GM19372 (cell line): ENCODE results near the gene ZNF853.

ENCODE experiments used
- ATAC-seq: cut with Tn5 transposase; IDR thresholded peaks from one replicate; pipeline ENCODE4 v1.9.1; 2021; ENCODE audit warnings: mild to moderate bottlenecking, low read depth, moderate library complexity; ENCODE audit not compliant: unreplicated experiment

The ZNF853 gene

DNA sequence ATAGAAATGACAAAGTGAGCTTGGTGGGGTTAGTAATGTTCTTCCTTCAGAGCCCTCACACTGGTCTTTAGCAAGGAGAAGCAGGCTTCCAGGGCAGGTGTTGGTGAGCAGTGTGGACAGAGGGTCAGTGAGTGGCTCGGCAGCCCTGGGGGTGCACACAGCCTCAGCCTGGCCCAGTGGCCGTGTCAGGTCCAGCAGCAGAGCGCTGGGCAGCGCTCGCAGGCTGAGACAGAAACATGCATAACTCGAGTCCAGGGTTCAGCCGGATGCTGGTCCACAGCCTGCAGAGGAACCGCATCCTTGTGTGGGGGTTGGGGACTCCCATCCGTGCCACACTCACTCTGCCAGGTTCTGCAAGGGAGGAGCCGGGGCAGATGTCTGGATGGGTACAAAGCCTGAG is 11.0 kb upstream of the ZNF853 start:
- ATAC-seq = no peak

DNA sequence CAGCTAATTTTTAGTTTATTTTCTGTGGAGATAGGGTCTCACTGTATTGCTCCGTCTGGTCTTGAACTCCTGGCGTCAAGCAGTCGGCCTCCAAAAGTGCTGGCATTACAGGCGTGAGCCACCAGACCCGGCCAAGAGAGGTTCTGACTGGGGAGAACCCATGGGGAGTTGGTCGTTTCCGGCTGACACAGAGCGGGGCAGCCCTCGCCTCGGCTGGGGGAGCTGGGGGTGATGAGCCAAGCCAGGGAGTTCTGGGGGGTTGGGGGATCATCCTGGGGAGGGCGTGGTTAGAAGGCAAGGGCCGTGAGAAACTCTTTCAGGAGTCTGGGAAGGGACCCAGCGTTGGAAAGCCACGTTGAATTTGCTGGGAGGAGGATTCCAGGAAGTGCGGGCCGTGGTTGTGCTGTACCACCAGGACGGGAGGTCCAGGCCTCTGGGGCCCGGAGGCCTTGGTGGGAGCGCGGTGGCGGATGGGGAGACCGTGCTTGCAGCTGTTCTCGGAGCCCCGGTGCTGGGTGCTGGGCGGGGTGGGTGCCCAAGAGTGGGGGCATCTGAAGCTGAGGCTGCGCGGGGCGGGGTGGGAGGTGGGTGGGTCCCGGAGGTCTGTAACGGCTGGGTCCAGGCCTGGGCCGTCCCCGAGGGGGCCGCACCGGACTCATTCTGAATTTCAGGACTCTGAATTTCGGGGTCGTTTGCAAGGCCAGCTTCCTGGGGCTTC is 8.4 kb upstream of the ZNF853 start:
- no peak for ATAC-seq

DNA sequence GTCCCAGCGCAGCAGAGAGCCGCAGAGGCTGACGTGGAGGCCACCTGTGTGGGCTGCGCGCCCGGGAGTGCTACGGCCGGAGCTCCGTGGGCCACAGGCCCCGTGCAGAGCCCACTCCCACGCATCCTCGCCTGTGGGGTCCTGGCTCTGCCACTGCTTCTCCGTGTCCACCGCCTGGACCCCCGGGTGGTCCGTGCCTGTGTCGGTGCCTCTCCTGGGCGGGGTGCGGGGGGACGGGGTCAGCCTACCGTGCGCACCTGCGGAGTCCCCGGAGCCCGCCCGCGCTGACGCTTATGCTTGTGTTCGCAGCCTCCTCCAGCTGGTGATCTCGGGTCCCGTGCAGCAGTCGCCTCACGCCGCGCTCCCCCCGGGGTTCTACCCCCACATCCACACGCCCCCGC is 7.8 kb upstream of the ZNF853 start:
- ATAC-seq = no peak

DNA sequence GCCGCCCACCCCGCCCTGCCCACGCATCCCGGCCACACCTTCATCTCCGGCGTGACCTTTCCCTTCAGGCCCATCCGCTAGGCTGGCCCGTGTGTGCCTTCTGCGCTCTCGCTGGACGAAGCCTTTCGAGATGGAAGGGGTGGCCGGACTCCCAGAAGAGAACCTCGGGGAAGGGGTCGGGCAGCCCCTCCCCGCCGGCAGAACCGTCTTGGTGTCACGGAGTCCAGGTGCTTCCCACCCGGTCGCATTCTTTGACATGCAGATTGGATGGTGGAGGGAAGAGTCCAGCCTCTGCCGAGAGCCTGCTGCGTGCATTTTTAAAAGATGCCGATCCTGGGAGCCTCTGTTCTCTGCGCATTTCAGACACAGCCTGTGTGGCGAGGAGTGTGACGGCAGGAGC is 7.3 kb upstream of the ZNF853 start:
- no peak for ATAC-seq

DNA sequence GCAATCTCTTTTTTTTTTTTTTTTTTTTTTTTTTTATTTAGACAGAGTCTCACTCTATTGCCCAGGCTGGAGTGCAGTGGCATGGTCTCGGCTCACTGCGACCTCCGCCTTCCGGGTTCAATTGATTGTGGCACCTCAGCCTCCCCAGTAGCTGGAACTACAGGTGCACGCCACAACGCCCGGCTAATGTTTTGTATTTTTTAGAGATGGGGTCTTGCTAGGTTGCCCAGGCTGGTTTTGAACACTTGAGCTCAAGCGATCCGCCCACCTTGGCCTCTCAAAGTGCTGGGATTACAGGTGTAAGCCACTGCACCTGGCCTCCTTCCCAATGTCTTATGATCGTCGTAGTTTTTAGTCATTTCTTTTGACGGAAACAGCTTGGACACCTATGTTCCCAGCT is 6.6 kb upstream of the ZNF853 start:
- ATAC-seq = no peak

DNA sequence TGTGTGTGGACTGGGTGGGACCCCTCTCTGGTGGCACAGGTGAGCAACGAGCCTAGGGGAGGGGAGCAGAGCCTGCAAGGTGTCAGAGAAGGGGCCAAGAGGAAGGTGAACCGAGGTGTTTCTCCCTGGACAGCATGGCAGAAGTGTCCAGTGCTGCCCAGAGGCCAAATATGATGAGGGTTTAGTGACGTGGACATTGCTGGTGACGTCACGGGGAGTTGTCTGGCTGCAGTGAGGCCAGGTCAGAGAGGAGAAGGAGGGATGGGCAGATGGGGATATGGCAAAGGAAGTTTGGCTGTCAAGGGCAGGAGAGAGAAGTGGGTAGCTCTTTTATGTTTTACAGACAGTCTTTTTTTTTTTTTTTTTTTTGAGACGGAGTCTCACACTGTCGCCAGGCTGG is 2.6 kb upstream of the ZNF853 start:
- ATAC-seq = no peak

DNA sequence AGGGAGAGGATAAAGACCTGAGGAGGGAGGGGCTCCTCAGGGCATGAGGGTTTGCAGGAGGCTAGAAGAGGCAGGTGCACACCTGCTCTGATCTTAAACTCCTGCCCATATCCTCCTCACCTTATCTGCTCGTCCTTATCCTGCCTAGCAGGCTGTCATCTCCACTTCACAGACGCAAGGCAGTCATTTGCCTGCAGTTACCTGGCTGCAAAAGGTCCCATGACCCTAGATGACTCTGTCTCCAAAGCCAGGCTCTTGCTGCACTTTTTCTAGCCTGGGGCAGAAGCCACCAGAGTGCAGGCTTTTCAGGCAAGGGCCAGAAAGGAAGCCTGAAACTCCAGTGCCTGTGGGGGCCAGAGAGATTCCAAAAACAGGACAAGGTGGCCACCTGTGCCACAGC is 1.7 kb upstream of the ZNF853 start:
- ATAC-seq = no peak

DNA sequence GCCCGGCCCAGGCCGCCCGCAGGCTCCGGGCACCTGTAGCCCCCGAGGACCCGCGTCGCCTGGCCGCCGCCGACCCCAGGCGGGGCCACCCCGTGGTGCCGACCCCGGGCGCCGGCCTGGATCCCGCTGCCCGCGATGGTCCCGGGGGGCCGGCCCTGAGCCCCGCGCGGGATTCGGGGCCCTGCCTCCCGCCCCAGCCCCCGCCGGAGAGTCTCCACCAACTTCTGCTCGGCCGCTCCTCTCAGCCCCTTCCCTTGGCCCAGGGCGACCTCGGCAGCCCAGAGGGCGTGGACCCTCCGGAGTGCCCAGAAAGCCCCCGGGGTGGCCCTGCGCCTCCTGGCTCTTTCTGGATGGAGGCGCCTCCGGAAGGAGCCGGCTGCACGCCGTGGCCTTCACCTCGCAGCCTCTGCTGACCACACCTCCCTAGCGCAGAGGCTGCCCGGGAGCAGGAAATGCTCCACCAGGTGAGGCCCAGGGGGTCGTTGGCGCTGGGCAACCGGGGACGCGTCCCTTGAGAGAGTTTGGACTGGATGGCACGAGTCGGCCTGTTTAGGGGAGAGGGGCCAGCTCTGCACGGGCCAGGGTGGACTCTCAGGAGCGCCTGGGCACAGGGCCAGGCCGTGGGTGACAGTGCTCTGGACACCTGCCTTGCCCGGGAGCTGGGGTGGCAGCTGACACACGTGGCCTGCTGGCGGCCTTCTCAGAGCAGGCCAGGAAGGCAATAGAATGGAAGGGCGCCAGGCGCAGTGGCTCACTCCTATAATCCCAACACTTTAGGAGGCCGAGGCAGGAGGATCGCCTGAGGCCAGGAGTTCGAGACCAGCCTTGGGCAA is 529 bp downstream of the ZNF853 start:
- ATAC-seq = no peak

DNA sequence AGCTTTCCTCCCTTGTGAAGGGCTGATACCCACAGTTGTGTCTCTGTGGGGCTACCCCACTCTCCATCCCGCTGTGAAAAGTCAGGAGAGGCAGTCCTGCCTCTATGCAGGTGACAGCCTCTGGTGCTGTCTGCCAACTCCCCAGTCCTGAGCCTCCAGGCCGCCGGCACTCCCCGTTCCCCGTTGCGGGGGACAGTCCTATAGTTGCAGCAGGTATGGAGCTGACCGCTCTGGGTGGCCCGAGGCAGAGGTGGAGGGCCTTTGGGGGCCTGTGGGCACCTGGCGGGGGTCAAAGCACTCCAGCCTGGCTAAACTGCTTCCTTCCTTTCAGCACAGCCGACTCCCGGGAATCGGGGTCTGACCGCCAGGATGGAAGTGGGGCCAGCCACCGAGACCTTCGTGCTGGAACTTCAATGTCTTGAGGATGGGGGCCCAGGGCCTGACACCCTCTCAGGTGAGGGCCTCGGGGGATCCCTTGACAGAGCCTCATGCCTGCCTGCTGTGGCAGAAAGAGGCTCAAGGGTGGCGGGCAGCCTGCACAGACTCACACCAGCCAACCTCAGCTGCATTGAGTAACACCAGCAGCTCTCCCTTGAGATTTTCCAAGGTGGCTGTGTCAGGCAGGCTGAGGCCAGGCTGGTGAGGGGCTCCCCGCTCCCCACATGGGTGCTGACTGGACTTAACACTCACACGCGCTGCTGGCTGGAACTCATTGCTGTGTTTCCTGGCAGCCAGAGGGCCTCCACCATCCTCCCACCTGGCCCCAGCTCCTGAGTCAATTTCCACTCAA is 1.6 kb downstream of the ZNF853 start:
- no peak for ATAC-seq

DNA sequence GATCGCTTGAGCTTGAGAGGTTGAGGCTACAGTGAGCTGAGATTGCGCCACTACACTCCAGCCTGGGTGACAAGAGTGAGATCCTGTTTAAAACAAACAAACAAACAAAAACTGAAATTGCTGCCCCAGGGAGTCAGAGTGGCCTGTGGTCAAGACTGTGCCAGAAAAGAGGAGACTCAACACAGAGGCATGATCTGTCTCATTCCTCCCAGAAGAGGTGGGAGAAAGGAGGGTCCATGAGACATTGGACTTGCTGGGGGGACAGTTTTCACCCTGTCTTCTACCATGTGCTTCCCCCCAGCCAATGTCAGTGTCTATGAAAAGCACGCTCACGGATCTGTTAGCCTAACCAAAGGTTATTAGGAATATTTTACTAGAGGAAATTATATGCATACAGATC is 3.2 kb downstream of the ZNF853 start:
- no peak for ATAC-seq

DNA sequence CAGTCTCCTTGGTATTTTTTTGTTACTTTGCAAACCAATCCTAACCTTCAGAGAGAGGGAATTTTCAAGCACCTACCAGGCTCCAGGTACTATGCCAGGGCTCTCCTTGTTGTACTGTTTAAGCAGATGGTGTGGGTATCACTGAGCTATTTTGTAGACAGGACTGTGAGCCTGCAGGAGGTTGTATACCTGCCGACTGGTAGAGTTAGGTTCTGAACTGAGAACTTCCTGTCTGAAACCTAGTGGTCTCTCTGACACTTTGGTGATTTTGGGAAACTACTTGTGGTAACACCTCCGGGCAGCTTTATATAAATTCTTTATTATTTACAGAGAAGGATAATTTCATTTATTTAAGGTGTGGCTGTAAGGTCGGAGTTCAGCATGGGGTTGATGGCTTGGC is 4.6 kb downstream of the ZNF853 start:
- no peak for ATAC-seq

DNA sequence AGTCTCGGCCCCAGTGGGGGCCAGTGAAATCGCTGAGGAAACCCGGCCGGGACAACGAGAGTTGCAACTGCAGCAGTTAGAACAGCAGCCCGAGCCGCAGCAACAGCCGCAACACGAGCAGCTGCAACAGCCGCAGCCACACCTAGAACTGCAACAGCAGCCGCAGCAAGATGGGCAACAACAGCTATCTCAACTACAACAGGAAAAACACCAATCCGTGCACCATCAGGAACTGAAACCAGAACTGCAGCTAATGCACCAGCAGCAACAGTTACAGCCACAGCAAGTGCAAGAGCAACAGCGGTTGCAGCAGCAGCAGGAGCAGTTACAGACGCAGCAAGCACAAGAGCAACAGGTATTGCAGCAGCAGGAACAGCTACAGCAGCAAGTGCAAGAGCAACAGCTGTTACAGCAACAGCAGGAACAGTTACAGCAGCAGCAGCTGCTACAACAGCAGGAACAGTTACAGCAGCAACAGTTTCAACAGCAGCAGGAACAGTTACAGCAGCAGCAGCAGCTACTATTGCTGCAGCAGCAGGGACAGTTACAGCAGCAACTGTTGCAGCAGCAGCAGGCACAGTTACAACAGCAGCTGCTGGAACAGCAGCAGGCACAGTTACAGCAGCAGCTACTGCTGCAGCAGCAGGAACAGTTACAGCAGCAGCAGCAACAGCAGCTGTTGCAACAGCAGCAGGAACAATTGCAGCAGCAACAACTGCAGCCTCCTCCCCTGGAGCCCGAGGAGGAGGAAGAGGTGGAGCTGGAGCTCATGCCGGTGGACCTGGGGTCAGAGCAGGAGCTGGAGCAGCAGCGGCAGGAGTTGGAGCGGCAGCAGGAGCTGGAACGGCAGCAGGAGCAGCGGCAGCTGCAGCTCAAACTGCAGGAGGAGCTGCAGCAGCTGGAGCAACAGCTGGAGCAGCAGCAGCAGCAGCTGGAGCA is 6.1 kb downstream of the ZNF853 start:
- no peak for ATAC-seq

DNA sequence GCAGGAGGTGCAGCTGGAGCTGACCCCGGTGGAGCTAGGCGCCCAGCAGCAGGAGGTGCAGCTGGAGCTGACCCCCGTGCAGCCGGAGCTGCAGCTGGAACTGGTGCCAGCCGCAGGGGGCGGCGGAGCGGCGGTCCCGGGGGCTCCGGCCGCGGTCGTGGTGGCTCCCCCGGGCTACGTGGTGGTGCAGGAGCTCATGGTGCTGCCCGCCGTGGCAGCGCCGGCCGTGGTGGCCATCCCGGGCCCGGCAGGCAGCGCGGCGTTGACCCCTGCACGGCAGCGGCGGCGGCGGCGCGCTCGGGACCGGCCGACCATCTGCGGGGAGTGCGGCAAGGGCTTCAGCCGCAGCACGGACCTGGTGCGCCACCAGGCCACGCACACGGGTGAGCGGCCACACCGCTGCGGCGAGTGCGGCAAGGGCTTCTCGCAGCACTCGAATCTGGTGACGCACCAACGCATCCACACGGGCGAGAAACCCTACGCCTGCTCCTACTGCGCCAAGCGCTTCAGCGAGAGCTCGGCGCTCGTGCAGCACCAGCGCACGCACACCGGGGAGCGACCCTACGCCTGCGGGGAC is 6.8 kb downstream of the ZNF853 start:
- ATAC-seq = no peak

DNA sequence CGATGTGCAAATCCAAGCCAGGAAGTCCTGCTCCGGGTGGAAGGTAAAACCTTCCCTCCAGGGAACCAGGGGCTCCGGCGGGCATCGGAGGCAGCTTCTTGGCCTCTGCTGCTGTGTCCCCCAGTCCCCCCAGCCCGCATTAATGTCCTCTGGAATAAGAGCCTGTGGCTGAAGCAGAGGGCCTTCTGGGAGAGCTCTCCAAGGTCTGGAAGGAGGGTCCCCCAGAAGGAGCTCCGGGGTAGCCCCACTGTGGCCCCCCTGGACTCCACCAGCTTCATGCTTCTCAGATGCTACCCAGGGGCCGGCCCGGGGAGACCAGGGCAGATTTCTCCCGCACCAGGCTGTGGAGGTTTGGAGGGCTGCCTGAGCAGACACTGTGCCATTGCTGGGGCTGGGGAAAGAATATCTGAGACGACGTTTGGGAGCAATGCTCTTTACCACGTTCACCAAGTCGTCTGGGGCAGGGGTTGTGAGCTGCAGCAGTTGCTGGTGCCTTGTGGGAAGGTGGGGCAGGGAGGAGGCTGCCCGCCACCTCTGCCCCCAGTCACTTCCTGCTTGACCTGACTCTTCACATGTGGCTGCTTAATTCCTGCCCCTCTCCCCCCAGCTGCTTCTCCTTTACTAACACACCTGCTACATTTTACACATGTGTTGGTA is 8.3 kb downstream of the ZNF853 start:
- no peak for ATAC-seq

DNA sequence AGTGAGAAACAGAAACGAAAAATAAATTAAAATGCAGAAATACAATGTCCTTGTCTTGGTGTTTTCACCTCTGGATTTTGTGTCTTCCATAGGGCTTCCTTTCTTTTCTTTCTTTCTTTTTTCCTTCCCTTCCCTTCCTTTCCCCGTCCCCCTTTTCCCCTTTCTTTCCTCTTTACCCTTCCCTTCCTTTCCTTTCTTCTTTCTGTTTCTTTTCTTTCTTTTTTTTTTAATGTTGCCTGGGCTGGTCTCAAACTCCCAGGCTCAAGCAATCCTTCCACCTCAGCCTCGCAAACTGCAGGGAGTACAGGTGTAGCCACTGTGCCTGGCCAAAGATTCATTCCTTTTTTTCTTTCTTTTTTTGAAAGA is 8.8 kb downstream of the ZNF853 start:
- no peak for ATAC-seq

DNA sequence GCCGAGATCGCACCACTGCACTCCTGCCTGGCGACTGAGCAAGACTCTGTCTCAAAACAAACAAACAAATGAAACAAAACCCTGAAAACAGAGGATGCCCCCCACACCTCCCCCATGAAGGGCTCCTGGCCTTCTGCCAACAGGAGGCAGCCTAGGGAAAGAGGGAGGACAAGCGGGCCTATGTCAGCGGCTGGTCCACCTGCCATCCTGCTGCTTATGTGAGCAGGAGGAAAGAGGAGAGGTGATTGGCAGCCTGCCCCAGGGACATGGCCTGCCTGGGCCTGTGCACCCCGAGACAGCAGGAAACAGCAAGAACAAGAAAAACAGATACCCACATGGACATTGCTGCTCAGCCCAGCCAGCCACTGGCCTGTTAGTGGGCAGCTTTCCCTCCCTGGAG is 12.6 kb downstream of the ZNF853 start:
- no peak for ATAC-seq

DNA sequence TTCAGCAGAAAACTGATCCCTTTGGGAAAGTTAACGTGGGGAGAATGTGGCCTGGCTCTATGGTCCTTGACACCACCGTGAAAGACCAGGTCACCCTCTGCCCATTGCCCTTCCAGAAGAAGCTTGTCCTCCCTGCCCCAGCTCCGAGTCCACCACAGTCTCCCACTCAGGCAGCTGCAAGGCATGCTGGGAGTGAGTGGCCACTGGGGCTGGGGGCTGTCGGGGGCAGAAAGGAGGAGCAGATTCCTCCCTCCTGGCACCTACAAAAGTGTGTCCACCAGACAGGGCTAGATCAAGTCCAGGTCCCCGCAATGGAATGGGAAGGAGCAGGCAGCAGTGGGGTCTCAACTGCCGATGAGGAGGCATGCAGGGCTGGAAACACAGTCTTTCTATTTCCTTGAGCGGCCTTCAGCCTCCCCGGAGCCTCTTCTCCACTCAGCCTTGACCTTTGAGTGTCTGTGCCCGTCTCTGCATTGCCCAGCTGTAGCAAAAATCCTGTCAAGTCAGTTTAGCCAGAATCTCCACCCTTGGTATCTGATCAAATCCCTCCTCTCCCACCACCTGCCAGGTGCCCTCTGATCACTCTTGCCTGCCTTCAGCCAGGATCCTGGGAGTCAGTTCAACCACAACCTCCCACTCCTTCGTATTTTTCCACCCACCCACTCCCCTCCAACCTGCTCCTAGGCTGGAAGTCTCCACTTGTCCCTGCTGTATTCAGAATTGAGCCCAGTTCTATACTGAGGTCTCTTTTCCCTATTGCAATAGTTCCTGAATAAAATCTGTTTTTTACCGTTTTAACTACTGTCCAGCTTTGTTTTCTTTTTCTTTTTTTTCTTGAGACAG is 14.8 kb downstream of the ZNF853 start:
- ATAC-seq = no peak

DNA sequence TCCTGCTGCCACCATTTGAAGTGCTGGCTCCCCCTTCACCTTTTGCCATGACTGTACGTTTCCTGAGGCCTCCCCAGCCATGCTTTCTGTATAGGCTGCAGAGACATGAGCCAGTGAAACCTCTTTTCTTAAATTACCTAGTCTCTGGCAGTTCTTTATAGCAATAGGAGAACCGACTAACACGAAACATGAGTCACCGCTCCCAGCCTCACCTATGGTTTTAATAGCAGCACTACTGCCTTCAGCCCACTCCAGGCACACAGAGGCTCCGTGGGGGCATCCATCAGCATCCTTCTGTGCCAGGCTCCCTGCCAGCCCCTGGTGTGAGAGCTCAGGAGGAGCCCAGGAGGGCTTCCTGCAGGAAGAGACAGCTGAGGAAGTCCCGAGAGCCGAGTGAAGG is 16.2 kb downstream of the ZNF853 start:
- no peak for ATAC-seq

DNA sequence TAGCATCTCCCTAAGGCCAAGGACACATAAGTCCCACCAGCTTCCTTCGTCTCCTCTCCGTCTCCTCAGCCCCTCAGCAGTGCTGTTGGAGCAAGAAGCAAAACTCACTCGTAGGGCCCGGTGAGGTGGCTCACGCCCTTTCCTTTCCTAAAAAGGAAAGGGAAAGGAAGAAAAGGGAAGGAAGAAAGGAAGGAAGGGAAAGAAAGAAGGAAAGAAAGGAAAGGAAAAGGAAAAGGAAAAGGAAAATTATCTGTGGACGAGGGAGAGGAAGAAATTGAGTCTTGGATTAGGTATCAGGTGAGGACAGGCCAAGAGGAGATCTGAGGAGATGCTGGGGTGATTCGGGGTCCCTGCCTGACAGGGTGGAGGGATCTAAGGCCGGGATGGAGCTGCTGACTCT is 18.6 kb downstream of the ZNF853 start:
- ATAC-seq = no peak
